ENCODE data around the gene WBP11. TPM values are rescaled to one million over a fixed set of nuclear protein-coding genes. Genes with fewer than 3 reads are reported as not detected.

Gene WBP11
- total and polyA plus RNA-seq, 4 donors = 9.9 to 16.6 (median 12.2) TPM

DNA sequence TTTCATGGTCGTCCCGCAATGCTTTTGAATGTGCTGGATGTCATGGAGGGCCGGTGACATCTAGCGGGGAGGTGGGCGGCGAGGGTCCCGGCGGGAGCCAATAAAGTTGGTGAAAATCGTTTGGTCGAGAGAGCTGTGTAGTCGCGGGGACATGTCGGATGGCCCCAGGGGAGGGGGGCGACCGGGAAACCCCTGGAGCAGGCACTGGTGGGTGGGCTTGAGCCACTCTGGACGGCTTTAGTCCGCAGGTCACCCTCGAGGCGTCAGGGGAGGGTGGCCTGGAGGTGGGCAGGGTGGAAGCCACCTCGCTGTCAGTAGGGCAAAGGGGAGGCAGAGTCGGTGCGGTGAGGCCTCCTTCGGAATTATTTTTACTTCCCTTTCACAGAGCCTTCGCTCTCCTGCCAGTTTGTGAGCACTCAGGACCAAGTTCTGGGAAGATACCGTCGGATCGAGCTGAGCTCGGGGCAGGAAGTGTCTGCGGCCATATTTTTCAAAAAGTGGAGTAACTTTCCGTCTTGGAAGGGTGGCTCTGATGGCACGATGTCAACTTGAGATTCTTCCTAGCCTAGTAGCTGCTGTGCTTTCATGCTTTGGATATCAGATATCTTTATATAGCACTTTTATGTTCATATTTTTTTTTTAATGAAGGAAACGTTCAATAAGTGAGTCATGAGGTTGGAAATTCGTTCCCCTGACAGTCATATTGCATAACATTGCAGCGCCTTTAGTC, 28.2 kb downstream of the WBP11 start:
- Histone ChIP-seq H3K9me3 (ENCODE audit: control insufficient read depth in 4 of 4, low read length in 3 of 4) (no peaks in the 10 kb centered on the region), H3K27ac (ENCODE audit: low read depth in 1 of 2, low read length in 2 of 2) (peak overlapping the region; percentile 80 to 93), H3K9ac (ENCODE audit: low read depth in 1 of 2, low read length in 2 of 2) (peak overlapping the region in 1 of 2 donors; percentile 78), H3K4me1 (ENCODE audit: control insufficient read depth in 4 of 4, insufficient read depth in 4 of 4, low read length in 3 of 4) (peaks cover 0 to 21% (median 5%) of the 10 kb centered on the region in 4 donors), H3K36me3 (ENCODE audit: control insufficient read depth in 4 of 4, insufficient read depth in 3 of 4, low read depth in 1 of 4, low read length in 3 of 4) (no peaks in the 10 kb centered on the region), H3K27me3 (ENCODE audit: control insufficient read depth in 4 of 4, insufficient read depth in 4 of 4, low read length in 3 of 4) (no peaks in the 10 kb centered on the region), H3K4me3 (ENCODE audit: low read depth in 1 of 3, low read length in 3 of 3) (peak overlapping the region; percentile 72 to 79 (median 74))
- peak; percentile 60 for DNase-seq (ENCODE audit: low spot score)
- WGBS = 7% methylated on average over 34 of the region's 34 CpGs
- no peak for TF ChIP-seq RAD21 (IDR thresholded peaks at IDR 0.05)
- TF ChIP-seq, protein P1, sequence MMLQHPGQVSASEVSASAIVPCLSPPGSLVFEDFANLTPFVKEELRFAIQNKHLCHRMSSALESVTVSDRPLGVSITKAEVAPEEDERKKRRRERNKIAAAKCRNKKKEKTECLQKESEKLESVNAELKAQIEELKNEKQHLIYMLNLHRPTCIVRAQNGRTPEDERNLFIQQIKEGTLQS (IDR thresholded peaks at IDR 0.05) = no peak
- TF ChIP-seq EGR1 (IDR thresholded peaks at IDR 0.05; ENCODE audit: low read depth in 2 of 2) = no peak
- TF ChIP-seq YY1 (IDR thresholded peaks at IDR 0.05) = peak; percentile 69
- no peak for TF ChIP-seq GABPA (IDR thresholded peaks at IDR 0.05 in 1 of 2, conservative IDR thresholded peaks at IDR 0.05 in 1 of 2)
- TF ChIP-seq NR2F2 (IDR thresholded peaks at IDR 0.05) = no peak
- peak; percentile 7 for TF ChIP-seq SP1 (IDR thresholded peaks at IDR 0.05)
- TF ChIP-seq JUND (IDR thresholded peaks at IDR 0.05) = peak in 1 of 2 donors; percentile 52
- TF ChIP-seq FOXA1 (IDR thresholded peaks at IDR 0.05) = no peak
- TF ChIP-seq HNF4A (conservative IDR thresholded peaks at IDR 0.05) = no peak
- TF ChIP-seq, protein P2, sequence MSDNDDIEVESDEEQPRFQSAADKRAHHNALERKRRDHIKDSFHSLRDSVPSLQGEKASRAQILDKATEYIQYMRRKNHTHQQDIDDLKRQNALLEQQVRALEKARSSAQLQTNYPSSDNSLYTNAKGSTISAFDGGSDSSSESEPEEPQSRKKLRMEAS (IDR thresholded peaks at IDR 0.05) = no peak
- peak; percentile 24 to 56 for TF ChIP-seq RXRA (IDR thresholded peaks at IDR 0.05)
- TF ChIP-seq HNF4G (IDR thresholded peaks at IDR 0.05) = no peak

DNA sequence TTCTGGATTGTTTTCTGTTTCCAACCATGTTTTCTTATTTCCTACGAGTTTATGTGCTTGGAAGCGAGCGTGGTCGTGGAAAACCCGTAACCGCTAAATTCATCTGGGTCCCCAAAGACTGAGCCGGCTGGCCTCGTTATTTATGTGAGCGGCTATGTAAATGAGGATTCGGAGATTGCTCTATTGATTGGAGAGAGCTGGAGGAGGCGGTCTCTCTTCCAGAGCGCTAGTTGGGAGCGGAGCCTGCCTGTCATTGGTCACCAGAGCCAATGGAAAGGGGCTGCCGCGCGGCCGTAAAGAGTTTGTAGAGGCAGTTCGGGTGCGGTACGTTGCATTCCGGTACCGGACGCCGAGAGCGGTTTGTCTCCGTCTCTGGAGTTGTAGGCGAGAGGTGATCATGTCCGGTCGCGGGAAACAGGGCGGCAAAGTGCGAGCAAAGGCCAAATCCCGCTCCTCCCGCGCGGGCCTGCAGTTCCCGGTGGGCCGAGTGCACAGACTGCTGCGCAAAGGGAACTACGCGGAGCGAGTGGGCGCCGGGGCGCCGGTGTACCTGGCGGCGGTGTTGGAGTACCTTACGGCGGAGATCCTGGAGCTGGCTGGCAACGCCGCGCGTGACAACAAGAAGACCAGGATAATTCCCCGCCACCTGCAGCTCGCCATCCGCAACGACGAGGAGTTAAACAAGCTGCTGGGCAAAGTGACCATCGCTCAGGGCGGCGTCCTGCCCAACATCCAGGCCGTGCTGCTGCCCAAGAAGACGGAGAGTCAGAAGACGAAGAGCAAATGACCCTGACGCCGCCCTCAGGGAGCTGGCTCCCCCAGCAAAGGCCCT, 29.0 kb downstream of the WBP11 start:
- Histone ChIP-seq H3K27me3 (ENCODE audit: control insufficient read depth in 4 of 4, insufficient read depth in 4 of 4, low read length in 3 of 4) (no peaks in the 10 kb centered on the region), H3K27ac (ENCODE audit: low read depth in 1 of 2, low read length in 2 of 2) (peak overlapping the region; percentile 80 to 93), H3K36me3 (ENCODE audit: control insufficient read depth in 4 of 4, insufficient read depth in 3 of 4, low read depth in 1 of 4, low read length in 3 of 4) (no peaks in the 10 kb centered on the region), H3K4me1 (ENCODE audit: control insufficient read depth in 4 of 4, insufficient read depth in 4 of 4, low read length in 3 of 4) (peaks cover 0 to 23% (median 6%) of the 10 kb centered on the region in 4 donors), H3K9ac (ENCODE audit: low read depth in 1 of 2, low read length in 2 of 2) (peak overlapping the region; percentile 69 to 78), H3K9me3 (ENCODE audit: control insufficient read depth in 4 of 4, low read length in 3 of 4) (no peaks in the 10 kb centered on the region), H3K4me3 (ENCODE audit: low read depth in 1 of 3, low read length in 3 of 3) (peak overlapping the region; percentile 72 to 79 (median 74))
- no peak for TF ChIP-seq FOXA1 (IDR thresholded peaks at IDR 0.05)
- no peak for TF ChIP-seq HNF4A (conservative IDR thresholded peaks at IDR 0.05)
- no peak for TF ChIP-seq JUND (IDR thresholded peaks at IDR 0.05)
- TF ChIP-seq FOXA2 (IDR thresholded peaks at IDR 0.05) = no peak
- TF ChIP-seq, protein P3, sequence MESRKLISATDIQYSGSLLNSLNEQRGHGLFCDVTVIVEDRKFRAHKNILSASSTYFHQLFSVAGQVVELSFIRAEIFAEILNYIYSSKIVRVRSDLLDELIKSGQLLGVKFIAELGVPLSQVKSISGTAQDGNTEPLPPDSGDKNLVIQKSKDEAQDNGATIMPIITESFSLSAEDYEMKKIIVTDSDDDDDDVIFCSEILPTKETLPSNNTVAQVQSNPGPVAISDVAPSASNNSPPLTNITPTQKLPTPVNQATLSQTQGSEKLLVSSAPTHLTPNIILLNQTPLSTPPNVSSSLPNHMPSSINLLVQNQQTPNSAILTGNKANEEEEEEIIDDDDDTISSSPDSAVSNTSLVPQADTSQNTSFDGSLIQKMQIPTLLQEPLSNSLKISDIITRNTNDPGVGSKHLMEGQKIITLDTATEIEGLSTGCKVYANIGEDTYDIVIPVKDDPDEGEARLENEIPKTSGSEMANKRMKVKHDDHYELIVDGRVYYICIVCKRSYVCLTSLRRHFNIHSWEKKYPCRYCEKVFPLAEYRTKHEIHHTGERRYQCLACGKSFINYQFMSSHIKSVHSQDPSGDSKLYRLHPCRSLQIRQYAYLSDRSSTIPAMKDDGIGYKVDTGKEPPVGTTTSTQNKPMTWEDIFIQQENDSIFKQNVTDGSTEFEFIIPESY (IDR thresholded peaks at IDR 0.05) = peak; percentile 45
- TF ChIP-seq RXRA (IDR thresholded peaks at IDR 0.05) = peak in 1 of 2 donors; percentile 17
- TF ChIP-seq GABPA (IDR thresholded peaks at IDR 0.05 in 1 of 2, conservative IDR thresholded peaks at IDR 0.05 in 1 of 2) = peak in 1 of 2 donors; percentile 25
- TF ChIP-seq YY1 (IDR thresholded peaks at IDR 0.05) = peak; percentile 65
- TF ChIP-seq TAF1 (conservative IDR thresholded peaks at IDR 0.05) = peak; percentile 97
- TF ChIP-seq, protein P1 (IDR thresholded peaks at IDR 0.05) = no peak
- TF ChIP-seq, protein P4, sequence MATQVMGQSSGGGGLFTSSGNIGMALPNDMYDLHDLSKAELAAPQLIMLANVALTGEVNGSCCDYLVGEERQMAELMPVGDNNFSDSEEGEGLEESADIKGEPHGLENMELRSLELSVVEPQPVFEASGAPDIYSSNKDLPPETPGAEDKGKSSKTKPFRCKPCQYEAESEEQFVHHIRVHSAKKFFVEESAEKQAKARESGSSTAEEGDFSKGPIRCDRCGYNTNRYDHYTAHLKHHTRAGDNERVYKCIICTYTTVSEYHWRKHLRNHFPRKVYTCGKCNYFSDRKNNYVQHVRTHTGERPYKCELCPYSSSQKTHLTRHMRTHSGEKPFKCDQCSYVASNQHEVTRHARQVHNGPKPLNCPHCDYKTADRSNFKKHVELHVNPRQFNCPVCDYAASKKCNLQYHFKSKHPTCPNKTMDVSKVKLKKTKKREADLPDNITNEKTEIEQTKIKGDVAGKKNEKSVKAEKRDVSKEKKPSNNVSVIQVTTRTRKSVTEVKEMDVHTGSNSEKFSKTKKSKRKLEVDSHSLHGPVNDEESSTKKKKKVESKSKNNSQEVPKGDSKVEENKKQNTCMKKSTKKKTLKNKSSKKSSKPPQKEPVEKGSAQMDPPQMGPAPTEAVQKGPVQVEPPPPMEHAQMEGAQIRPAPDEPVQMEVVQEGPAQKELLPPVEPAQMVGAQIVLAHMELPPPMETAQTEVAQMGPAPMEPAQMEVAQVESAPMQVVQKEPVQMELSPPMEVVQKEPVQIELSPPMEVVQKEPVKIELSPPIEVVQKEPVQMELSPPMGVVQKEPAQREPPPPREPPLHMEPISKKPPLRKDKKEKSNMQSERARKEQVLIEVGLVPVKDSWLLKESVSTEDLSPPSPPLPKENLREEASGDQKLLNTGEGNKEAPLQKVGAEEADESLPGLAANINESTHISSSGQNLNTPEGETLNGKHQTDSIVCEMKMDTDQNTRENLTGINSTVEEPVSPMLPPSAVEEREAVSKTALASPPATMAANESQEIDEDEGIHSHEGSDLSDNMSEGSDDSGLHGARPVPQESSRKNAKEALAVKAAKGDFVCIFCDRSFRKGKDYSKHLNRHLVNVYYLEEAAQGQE (IDR thresholded peaks at IDR 0.05) = peak; percentile 89
- no peak for TF ChIP-seq RAD21 (IDR thresholded peaks at IDR 0.05)
- peak; percentile 97 for TF ChIP-seq SP1 (IDR thresholded peaks at IDR 0.05)
- TF ChIP-seq NR2F2 (IDR thresholded peaks at IDR 0.05) = no peak
- TF ChIP-seq, protein P2 (IDR thresholded peaks at IDR 0.05) = no peak
- no peak for TF ChIP-seq EGR1 (IDR thresholded peaks at IDR 0.05; ENCODE audit: low read depth in 2 of 2)
- TF ChIP-seq, protein P5, sequence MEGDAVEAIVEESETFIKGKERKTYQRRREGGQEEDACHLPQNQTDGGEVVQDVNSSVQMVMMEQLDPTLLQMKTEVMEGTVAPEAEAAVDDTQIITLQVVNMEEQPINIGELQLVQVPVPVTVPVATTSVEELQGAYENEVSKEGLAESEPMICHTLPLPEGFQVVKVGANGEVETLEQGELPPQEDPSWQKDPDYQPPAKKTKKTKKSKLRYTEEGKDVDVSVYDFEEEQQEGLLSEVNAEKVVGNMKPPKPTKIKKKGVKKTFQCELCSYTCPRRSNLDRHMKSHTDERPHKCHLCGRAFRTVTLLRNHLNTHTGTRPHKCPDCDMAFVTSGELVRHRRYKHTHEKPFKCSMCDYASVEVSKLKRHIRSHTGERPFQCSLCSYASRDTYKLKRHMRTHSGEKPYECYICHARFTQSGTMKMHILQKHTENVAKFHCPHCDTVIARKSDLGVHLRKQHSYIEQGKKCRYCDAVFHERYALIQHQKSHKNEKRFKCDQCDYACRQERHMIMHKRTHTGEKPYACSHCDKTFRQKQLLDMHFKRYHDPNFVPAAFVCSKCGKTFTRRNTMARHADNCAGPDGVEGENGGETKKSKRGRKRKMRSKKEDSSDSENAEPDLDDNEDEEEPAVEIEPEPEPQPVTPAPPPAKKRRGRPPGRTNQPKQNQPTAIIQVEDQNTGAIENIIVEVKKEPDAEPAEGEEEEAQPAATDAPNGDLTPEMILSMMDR (IDR thresholded peaks at IDR 0.05; ENCODE audit: low read depth, low read length, missing input control) = no peak
- no peak for TF ChIP-seq HNF4G (IDR thresholded peaks at IDR 0.05)
- peak; percentile 94 for DNase-seq (ENCODE audit: low spot score)
- WGBS = under 1% methylated on average over 67 of the region's 67 CpGs
